HEK293T (cell line): Measurements from ENCODE around the gene CMKLR1.

Experiments
- CTCF ChIA-PET: fragments of 350-600 bp; formaldehyde crosslinking; extraction: SDS; loops from one replicate; lab custom pipeline; 2021; ENCODE audit warnings: antibody characterized with exemption, inconsistent platforms; lab: Yijun Ruan, JAX
- POLR2A ChIA-PET: fragments of 350-600 bp; formaldehyde crosslinking; extraction: SDS; loops from one replicate; lab custom pipeline; 2020; ENCODE audit warnings: antibody characterized with exemption, inconsistent platforms; lab: Yijun Ruan, JAX
- DNase-seq: peaks from one replicate; pipeline ENCODE4 v3.0.0; 2012; ENCODE audit warnings: mixed read lengths; ENCODE audit errors: extremely low spot score
- ARNT ChIP-seq: fragments of 450-650 bp; IDR thresholded peaks from 2 replicates; pipeline ENCODE4 v1.6.1; 2017; ENCODE audit warnings: mild to moderate bottlenecking
- BHLHE40 ChIP-seq: fragments of 450-650 bp; IDR thresholded peaks from 2 replicates; pipeline ENCODE4 v1.6.1; 2016; ENCODE audit warnings: mild to moderate bottlenecking, moderate library complexity, borderline replicate concordance
- CTBP1 ChIP-seq: fragments of 450-650 bp; IDR thresholded peaks from 2 replicates; pipeline ENCODE4 v1.6.1; 2016; ENCODE audit warnings: borderline replicate concordance
- ELF4 ChIP-seq: fragments of 450-650 bp; IDR thresholded peaks from 2 replicates; pipeline ENCODE4 v1.6.1; 2017; ENCODE audit warnings: antibody characterized with exemption
- FOXA1 ChIP-seq: fragments of 450-650 bp; IDR thresholded peaks from 2 replicates; pipeline ENCODE4 v1.6.1; 2016; ENCODE audit warnings: mild to moderate bottlenecking
- FOXK2 ChIP-seq: fragments of 450-650 bp; IDR thresholded peaks from 2 replicates; pipeline ENCODE4 v1.6.1; 2016; ENCODE audit warnings: mild to moderate bottlenecking
- FOXM1 ChIP-seq: fragments of 450-650 bp; IDR thresholded peaks from 2 replicates; pipeline ENCODE4 v1.6.1; 2017; ENCODE audit warnings: mild to moderate bottlenecking, borderline replicate concordance
- HDGF ChIP-seq: fragments of 450-650 bp; IDR thresholded peaks from 2 replicates; pipeline ENCODE4 v1.6.1; 2017; ENCODE audit warnings: antibody characterized with exemption, borderline replicate concordance
- L3MBTL2 ChIP-seq: fragments of 450-650 bp; conservative IDR thresholded peaks from 2 replicates; pipeline ENCODE4 v1.6.1; 2016; ENCODE audit warnings: mild to moderate bottlenecking
- LEF1 ChIP-seq: fragments of 450-650 bp; IDR thresholded peaks from 2 replicates; pipeline ENCODE4 v1.6.1; 2017; ENCODE audit warnings: mild to moderate bottlenecking, borderline replicate concordance
- NFRKB ChIP-seq: fragments of 450-650 bp; IDR thresholded peaks from 2 replicates; pipeline ENCODE4 v1.6.1; 2016; ENCODE audit warnings: mild to moderate bottlenecking, moderate library complexity
- PKNOX1 ChIP-seq: fragments of 450-650 bp; IDR thresholded peaks from 2 replicates; pipeline ENCODE4 v1.6.1; 2016
- SP1 ChIP-seq: fragments of 450-650 bp; IDR thresholded peaks from 2 replicates; pipeline ENCODE4 v1.6.1; 2017
- SUZ12 ChIP-seq: fragments of 450-650 bp; IDR thresholded peaks from 2 replicates; pipeline ENCODE4 v1.6.1; 2016; ENCODE audit warnings: mild to moderate bottlenecking
- TARDBP ChIP-seq: fragments of 450-650 bp; IDR thresholded peaks from 2 replicates; pipeline ENCODE4 v1.6.1; 2016
- ZNF384 ChIP-seq: fragments of 450-650 bp; IDR thresholded peaks from 2 replicates; pipeline ENCODE4 v1.6.1; 2016

Gene CMKLR1

DNA sequence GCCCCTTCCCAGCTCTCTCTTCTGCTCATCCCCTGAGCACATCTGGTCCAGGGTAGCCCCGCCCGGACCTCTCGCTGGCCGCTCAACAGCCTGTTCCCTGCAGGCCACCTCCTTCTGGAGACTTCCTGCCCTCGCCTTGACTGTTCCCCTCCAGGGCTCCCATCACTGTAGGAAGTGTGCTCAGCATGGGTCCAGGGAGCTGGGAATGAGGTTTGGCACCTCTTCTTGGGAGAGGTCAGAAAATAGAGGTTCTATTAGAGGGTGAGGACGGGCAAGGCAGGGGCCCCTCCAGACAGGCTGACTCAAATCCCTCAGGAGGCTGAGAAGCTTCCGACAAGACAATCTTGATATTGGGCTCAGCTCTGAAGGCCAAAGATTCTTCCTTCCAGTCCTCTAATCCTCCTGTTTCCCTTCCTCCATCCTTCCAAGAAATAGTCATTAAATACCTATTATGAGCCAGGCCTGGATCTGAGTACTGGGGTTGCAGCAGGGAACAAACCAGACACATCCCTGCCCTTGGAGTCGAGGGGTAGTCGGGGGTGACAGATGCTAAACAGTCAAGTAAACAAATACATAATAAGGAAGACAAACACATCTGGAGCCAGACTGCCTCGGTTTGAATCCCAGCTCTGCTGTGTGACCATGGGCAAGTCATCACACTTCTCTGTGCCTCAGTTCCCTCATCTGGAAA lies 30.6 kb downstream of the CMKLR1 start:
- CTCF ChIA-PET: no interaction called here

GRCh38 chr12:108307006-108307405 lies 32.1 kb downstream of the CMKLR1 start:
- CTCF ChIA-PET: no interaction called here

More for the DNA sequence above, 30.6 kb downstream of the CMKLR1 start:
- no peak for TF ChIP-seq NFRKB
- no peak for TF ChIP-seq BHLHE40
- TF ChIP-seq CTBP1: no peak
- TF ChIP-seq ZNF384: no peak
- no peak for TF ChIP-seq FOXK2
- TF ChIP-seq PKNOX1: no peak
- TF ChIP-seq FOXM1: no peak
- no peak for TF ChIP-seq TARDBP
- TF ChIP-seq LEF1: no peak
- DNase-seq: no peak
- POLR2A ChIA-PET: no interaction called here

GRCh38 chr12:108306506-108306905 lies 32.6 kb downstream of the CMKLR1 start:
- CTCF ChIA-PET: no interaction called here
- DNase-seq: no peak
- POLR2A ChIA-PET: no interaction called here
- TF ChIP-seq CTBP1 (no peak), ZNF384 (no peak), SP1 (no peak), FOXA1 (no peak), NFRKB (no peak), FOXK2 (no peak), LEF1 (no peak), FOXM1 (no peak), TARDBP (no peak), HDGF (no peak), BHLHE40 (no peak), PKNOX1 (no peak), ARNT (no peak), ELF4 (no peak), SUZ12 (no peak)

More at GRCh38 chr12:108307006-108307405, 32.1 kb downstream of the CMKLR1 start:
- POLR2A ChIA-PET: no interaction called here
- no peak for DNase-seq
- TF ChIP-seq SP1: no peak
- no peak for TF ChIP-seq ARNT
- no peak for TF ChIP-seq SUZ12
- TF ChIP-seq FOXA1: no peak
- TF ChIP-seq ELF4: no peak
- no peak for TF ChIP-seq ZNF384
- TF ChIP-seq TARDBP: no peak
- no peak for TF ChIP-seq PKNOX1
- no peak for TF ChIP-seq CTBP1
- TF ChIP-seq HDGF: no peak
- no peak for TF ChIP-seq L3MBTL2
- TF ChIP-seq LEF1: no peak

GRCh38 chr12:108305991-108306501 lies 33.1 kb downstream of the CMKLR1 start:
- no peak for DNase-seq
- CTCF ChIA-PET: no interaction called here
- TF ChIP-seq FOXM1 (no peak), ELF4 (no peak), ZNF384 (no peak), L3MBTL2 (no peak), NFRKB (no peak), LEF1 (no peak), BHLHE40 (no peak), SUZ12 (no peak), HDGF (no peak), CTBP1 (no peak), PKNOX1 (no peak), FOXA1 (no peak), TARDBP (no peak)
- POLR2A ChIA-PET: no interaction called here

DNA sequence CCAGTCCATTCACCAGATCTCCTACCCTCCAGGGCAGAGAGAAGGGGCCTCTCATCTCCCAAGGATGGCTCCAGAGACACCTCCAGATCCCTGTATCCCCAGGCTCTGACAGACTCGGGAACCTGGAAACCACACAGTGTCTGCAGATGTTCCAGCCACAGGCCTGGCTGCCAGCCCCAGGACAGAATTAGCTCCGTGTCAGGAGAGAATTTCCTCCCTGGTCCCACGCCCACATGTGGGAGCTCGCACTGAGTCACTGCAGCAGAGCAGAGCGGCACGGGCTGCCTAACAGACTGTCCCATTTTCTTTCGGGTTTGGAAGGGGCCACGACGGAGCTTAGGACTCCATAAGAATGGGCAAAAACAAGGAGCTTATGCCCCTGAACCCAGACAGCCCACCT lies 33.6 kb downstream of the CMKLR1 start:
- ChIA-PET POLR2A (no interaction called here), CTCF (no interaction called here)
- TF ChIP-seq ELF4: no peak
- TF ChIP-seq SUZ12: no peak
- no peak for TF ChIP-seq TARDBP
- TF ChIP-seq FOXK2: no peak
- no peak for TF ChIP-seq PKNOX1
- TF ChIP-seq LEF1: no peak
- no peak for TF ChIP-seq CTBP1
- no peak for TF ChIP-seq BHLHE40
- TF ChIP-seq L3MBTL2: no peak
- TF ChIP-seq FOXM1: no peak
- no peak for TF ChIP-seq HDGF
- no peak for DNase-seq
